Endothelial cell of umbilical vein (primary cell): ENCODE data around the gene SKI. TPM values are rescaled to one million over a fixed set of nuclear protein-coding genes. Genes with fewer than 3 reads are reported as not detected.
A peak's percentile ranks its signal among the peaks of the same experiment; 100 is the strongest.

ENCODE experiments used
- BruUV-seq: library from RNA; stranded (reverse); fragments of 400-500 nt; replicated peaks from 2 replicates; lab custom pipeline; 2021; lab: Mats Ljungman, UMichigan
- CTCF ChIA-PET: fragments of 300-600, 350-600 bp; sonication (Branson Sonifier 250); formaldehyde crosslinking; loops from one replicate; lab custom pipeline; 2021; ENCODE audit warnings: antibody characterized with exemption, inconsistent platforms; lab: Charles Lee
- POLR2A ChIA-PET: fragments of 300-600, 350-600 bp; sonication (Branson Sonifier 250); formaldehyde crosslinking; loops from one replicate; lab custom pipeline; 2021; ENCODE audit warnings: antibody characterized with exemption, inconsistent platforms; lab: Charles Lee
- DNase-seq: peaks from one replicate; pipeline ENCODE4 v3.0.0-alpha.2; 2011; ENCODE audit warnings: low read depth, low spot score
- FAIRE-seq: peaks from 2 replicates; lab custom pipeline; 2011; peaks lifted over from hg19 to GRCh38; lab: Jason Lieb, UNC
- H2AFZ ChIP-seq: 2 replicates; pipeline ENCODE4 v1.6.0; 2012; ENCODE audit warnings: low read depth, low read length, control low read depth, inconsistent platforms
- H3K27ac ChIP-seq: 2 replicates; pipeline ENCODE4 v1.5.1; 2011; ENCODE audit warnings: low read depth, mild to moderate bottlenecking, control low read depth, low read length, moderate library complexity; ENCODE audit not compliant: insufficient read depth
- H3K27me3 ChIP-seq, 2 experiments: 2 replicates each; pipeline versions ENCODE4 v1.6.0 to v1.6.1; 2011; ENCODE audit warnings: low read length in 2 of 2, mixed read lengths in 1 of 2; ENCODE audit not compliant: control insufficient read depth in 2 of 2, insufficient read depth in 2 of 2
- H3K36me3 ChIP-seq, 2 experiments: 2 replicates in 1 of 2; 3 replicates in 1 of 2; pipeline ENCODE4 v1.5.1; 2011; ENCODE audit warnings: low read length in 2 of 2, mild to moderate bottlenecking in 1 of 2, moderate library complexity in 1 of 2; ENCODE audit not compliant: control insufficient read depth in 2 of 2, insufficient read depth in 2 of 2; ENCODE audit errors: extremely low read depth in 1 of 2
- H3K4me1 ChIP-seq: 3 replicates; pipeline ENCODE4 v1.5.1; 2011; ENCODE audit warnings: mild to moderate bottlenecking, low read length; ENCODE audit not compliant: control insufficient read depth, insufficient read depth; ENCODE audit errors: extremely low read depth
- H3K4me2 ChIP-seq: 2 replicates; pipeline ENCODE4 v1.6.1; 2011; ENCODE audit warnings: low read length, control low read depth, mixed read lengths; ENCODE audit not compliant: insufficient read depth
- H3K4me3 ChIP-seq, 3 experiments: fragments of 200-600 bp in 1 of 3; sonication (generic), shearing (Covaris generic) in 1 of 3; replicated peaks in 1 of 3; 2 replicates each; pipeline ENCODE4 v1.5.1; 2011 to 2016; ENCODE audit warnings: control low read depth in 3 of 3, low read length in 3 of 3, mild to moderate bottlenecking in 2 of 3, inconsistent platforms in 1 of 3, low read depth in 1 of 3, moderate library complexity in 1 of 3; ENCODE audit not compliant: insufficient read depth in 1 of 3
- H3K79me2 ChIP-seq: 2 replicates; pipeline ENCODE4 v1.6.0; 2012; ENCODE audit warnings: low read length, inconsistent platforms; ENCODE audit not compliant: control insufficient read depth, insufficient read depth
- H3K9ac ChIP-seq: replicated peaks from 2 replicates; pipeline ENCODE3; 2011; ENCODE audit warnings: low read length, control low read depth; ENCODE audit not compliant: insufficient read depth; ENCODE audit errors: extremely low read depth
- H3K9me1 ChIP-seq: replicated peaks from 3 replicates; pipeline ENCODE4 v1.6.0; 2011; ENCODE audit warnings: mild to moderate bottlenecking, low read length; ENCODE audit not compliant: control insufficient read depth, insufficient read depth; ENCODE audit errors: extremely low read depth
- H3K9me3 ChIP-seq: replicated peaks from 2 replicates; pipeline ENCODE4 v1.5.1; 2012; ENCODE audit warnings: low read length, inconsistent platforms; ENCODE audit not compliant: control insufficient read depth, insufficient read depth
- H4K20me1 ChIP-seq: replicated peaks from 2 replicates; pipeline ENCODE3; 2011; ENCODE audit warnings: mild to moderate bottlenecking, low read length; ENCODE audit not compliant: control insufficient read depth, insufficient read depth; ENCODE audit errors: extremely low read depth
- EZH2 ChIP-seq: IDR thresholded peaks from 2 replicates; pipeline ENCODE4 v1.6.1; 2012; ENCODE audit warnings: borderline replicate concordance, low read depth, mild to moderate bottlenecking, moderate library complexity, low read length, inconsistent platforms; ENCODE audit not compliant: severe bottlenecking
- GATA2 ChIP-seq: IDR thresholded peaks from 2 replicates; pipeline ENCODE4 v1.7.0; 2011; ENCODE audit warnings: low read depth, mild to moderate bottlenecking, moderate library complexity, mixed read lengths, low read length; ENCODE audit not compliant: insufficient read length, insufficient read depth
- JUN ChIP-seq: IDR thresholded peaks from 2 replicates; pipeline ENCODE4 v1.6.1; 2011; ENCODE audit warnings: borderline replicate concordance, low read depth; ENCODE audit not compliant: insufficient read length, insufficient read depth
- POLR2A ChIP-seq: IDR thresholded peaks from 2 replicates; pipeline ENCODE4 v1.6.1; 2012; ENCODE audit warnings: low read depth, mild to moderate bottlenecking, control low read depth, low read length
- dilution Hi-C: fragments of 300-500 bp; cut with MboI; formaldehyde crosslinking; loops from one replicate; pipeline ENCODE4 v1.15.0; 2019; ENCODE audit warnings: low sequenced_read_pairs; ENCODE audit not compliant: extremely low pct_ligation_motif_present
- intact Hi-C: fragments of 100-400 bp; cut with micrococcal nuclease; formaldehyde crosslinking; loops from one replicate; pipeline ENCODE4 v1.10.0; 2022
- polyA plus RNA-seq, 4 experiments: library from polyadenylated mRNA; depleted of rRNA in 3 of 4; stranded (reverse) in 3 of 4; unstranded in 1 of 4; fragments of >200 nt; gene quantifications; 2 replicates each; pipeline versions ENCODE4 v1.2.1 to v1.2.3, GENCODE V29; 2011 to 2012; ENCODE audit warnings: missing spikeins in 1 of 4
- total RNA-seq: library from RNA; stranded (reverse); gene quantifications from 2 replicates; pipeline ENCODE4 v1.2.3, GENCODE V29; 2021
- TF ChIP-seq, protein P1 (sequence below), 2 donors: IDR thresholded peaks; 1 replicate in 1 of 2; 2 replicates in 1 of 2; pipeline ENCODE4 v1.5.1; 2011; ENCODE audit warnings: low read length in 2 of 2, mild to moderate bottlenecking in 2 of 2, moderate library complexity in 2 of 2, control low read depth in 1 of 2, inconsistent platforms in 1 of 2, low read depth in 1 of 2; ENCODE audit not compliant: insufficient read depth in 1 of 2; ENCODE audit errors: extremely low read depth in 1 of 2

The SKI gene
- total and polyA plus RNA-seq, 2 donors (not counting 3 experiments of a cell fraction or from before 2014, with no cell fraction given): 11.6 to 80.3 TPM

DNA sequence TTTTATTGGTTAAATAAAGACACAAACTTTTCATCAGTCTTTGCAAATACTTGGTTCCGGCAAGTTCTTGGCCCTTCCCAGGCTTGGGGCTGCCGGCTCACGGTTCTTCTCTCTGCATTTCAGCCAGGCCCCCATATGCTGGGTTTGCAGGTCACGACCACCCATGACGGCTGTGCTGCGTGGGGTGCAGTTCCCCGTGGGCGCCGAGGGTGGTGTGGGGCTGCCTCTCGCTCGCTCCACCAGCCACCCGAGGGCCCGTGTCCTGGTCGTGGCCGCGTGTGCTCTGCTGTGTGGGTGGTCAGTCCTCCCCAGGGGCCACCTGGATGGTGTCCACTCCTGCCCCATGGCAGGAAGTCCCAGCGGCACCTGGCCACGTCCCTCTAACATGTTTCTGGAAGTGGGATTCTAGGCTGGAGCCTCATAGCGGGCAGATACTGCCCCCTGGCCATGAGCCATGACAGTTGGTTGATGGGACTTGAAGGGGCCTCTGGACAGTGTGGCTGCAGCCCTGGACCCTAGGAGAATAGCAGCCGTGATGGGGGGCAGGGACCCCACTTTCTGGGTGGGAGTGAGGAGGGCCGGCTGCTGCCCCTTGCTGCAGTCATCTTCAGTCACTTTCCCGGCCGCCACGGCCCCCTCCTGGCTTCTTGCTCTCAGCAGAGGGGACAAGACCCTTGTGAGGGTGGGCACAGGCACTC is 46.3 kb downstream of the SKI start:
- dilution Hi-C loops: no loop called here
- H3K79me2 ChIP-seq: peaks cover 94% of the 10 kb centered on the region

More for the DNA sequence above, 46.3 kb downstream of the SKI start:
- Histone ChIP-seq H3K9me3 (no peaks in the 10 kb centered on the region), H3K4me3 (no peak overlapping the region), H3K4me1 (peaks cover 17% of the 10 kb centered on the region), H3K36me3 (peaks cover 0 to 4% of the 10 kb centered on the region in 2 experiments), H3K4me2 (no peak overlapping the region), H3K9me1 (no peaks in the 10 kb centered on the region), H3K9ac (no peak overlapping the region), H3K27me3 (no peaks in the 10 kb centered on the region), H3K27ac (peak overlapping the region; percentile 35), H2AFZ (no peak overlapping the region), H4K20me1 (no peaks in the 10 kb centered on the region)
- ChIA-PET POLR2A (no interaction called here), CTCF (no interaction called here)
- DNase-seq (no peak), FAIRE-seq (no peak)
- TF ChIP-seq EZH2 (no peak), JUN (no peak), POLR2A (no peak), GATA2 (no peak)
- TF ChIP-seq, protein P1, sequence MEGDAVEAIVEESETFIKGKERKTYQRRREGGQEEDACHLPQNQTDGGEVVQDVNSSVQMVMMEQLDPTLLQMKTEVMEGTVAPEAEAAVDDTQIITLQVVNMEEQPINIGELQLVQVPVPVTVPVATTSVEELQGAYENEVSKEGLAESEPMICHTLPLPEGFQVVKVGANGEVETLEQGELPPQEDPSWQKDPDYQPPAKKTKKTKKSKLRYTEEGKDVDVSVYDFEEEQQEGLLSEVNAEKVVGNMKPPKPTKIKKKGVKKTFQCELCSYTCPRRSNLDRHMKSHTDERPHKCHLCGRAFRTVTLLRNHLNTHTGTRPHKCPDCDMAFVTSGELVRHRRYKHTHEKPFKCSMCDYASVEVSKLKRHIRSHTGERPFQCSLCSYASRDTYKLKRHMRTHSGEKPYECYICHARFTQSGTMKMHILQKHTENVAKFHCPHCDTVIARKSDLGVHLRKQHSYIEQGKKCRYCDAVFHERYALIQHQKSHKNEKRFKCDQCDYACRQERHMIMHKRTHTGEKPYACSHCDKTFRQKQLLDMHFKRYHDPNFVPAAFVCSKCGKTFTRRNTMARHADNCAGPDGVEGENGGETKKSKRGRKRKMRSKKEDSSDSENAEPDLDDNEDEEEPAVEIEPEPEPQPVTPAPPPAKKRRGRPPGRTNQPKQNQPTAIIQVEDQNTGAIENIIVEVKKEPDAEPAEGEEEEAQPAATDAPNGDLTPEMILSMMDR (IDR thresholded peaks at IDR 0.05; ENCODE audit: extremely low read depth in 1 of 2, insufficient read depth in 1 of 2, low read depth in 1 of 2, low read length in 2 of 2): no peak
- no TSS peak for BruUV-seq
- intact Hi-C loops: no loop called here
